WTC11 (cell line): ENCODE data around the gene FHOD1. TPM values are rescaled to one million over a fixed set of nuclear protein-coding genes. Genes with fewer than 3 reads are reported as not detected.

Experiments used
- ATAC-seq: fragments of 200-7000 bp; cut with Tn5 transposase; 2 replicates; pipeline ENCODE4 v1.10.0; 2021; ENCODE audit warnings: mild to moderate bottlenecking, moderate library complexity
- CTCF ChIA-PET: fragments of 300-600 bp; sonication (Branson Sonifier 250); formaldehyde crosslinking; loops from one replicate; lab custom pipeline; 2021; ENCODE audit warnings: antibody characterized with exemption; lab: Charles Lee
- POLR2A ChIA-PET: fragments of 350-600 bp; sonication (Branson Sonifier 250); formaldehyde crosslinking; loops from one replicate; lab custom pipeline; 2021; ENCODE audit warnings: antibody characterized with exemption; lab: Charles Lee
- DNase-seq: peaks from one replicate; pipeline ENCODE4 v3.0.0; 2021; ENCODE audit warnings: low spot score
- H3K27ac Mint-ChIP-seq: 2 replicates; pipeline ENCODE4 v1.8.0; 2021; ENCODE audit warnings: mixed read lengths
- H3K27me3 Mint-ChIP-seq: 2 replicates; pipeline ENCODE4 v1.8.0; 2021; ENCODE audit warnings: low read depth, mild to moderate bottlenecking, moderate library complexity, mixed read lengths
- H3K36me3 Mint-ChIP-seq: 2 replicates; pipeline ENCODE4 v1.8.0; 2021; ENCODE audit warnings: mixed read lengths
- H3K4me1 Mint-ChIP-seq: 2 replicates; pipeline ENCODE4 v1.8.0; 2022; ENCODE audit warnings: mixed read lengths
- H3K4me3 Mint-ChIP-seq: 2 replicates; pipeline ENCODE4 v1.8.0; 2021; ENCODE audit warnings: mild to moderate bottlenecking, moderate library complexity, mixed read lengths
- H3K9me3 Mint-ChIP-seq: 2 replicates; pipeline ENCODE4 v1.8.0; 2021; ENCODE audit warnings: mixed read lengths
- ATF3 ChIP-seq: sonication (generic); formaldehyde crosslinking; conservative IDR thresholded peaks from 2 replicates; pipeline ENCODE4 v1.8.1; 2022; ENCODE audit warnings: mild to moderate bottlenecking, missing genetic modification reagents
- ELF4 ChIP-seq: sonication (generic); formaldehyde crosslinking; IDR thresholded peaks from 2 replicates; pipeline ENCODE4 v1.8.1; 2022; ENCODE audit warnings: low read depth, mild to moderate bottlenecking, moderate library complexity, missing genetic modification reagents
- FOXK1 ChIP-seq: sonication (generic); formaldehyde crosslinking; IDR thresholded peaks from 2 replicates; pipeline ENCODE4 v1.8.0; 2022; ENCODE audit warnings: mild to moderate bottlenecking, moderate library complexity, missing genetic modification reagents
- GRHL2 ChIP-seq: fragments of 250-450 bp; sonication (Bioruptor Pico); IDR thresholded peaks from 2 replicates; pipeline ENCODE4 v1.8.0; 2022; ENCODE audit warnings: mild to moderate bottlenecking, moderate library complexity; ENCODE audit not compliant: insufficient replicate concordance, severe bottlenecking
- GTF2I ChIP-seq: fragments of 250-450 bp; sonication (Bioruptor Pico); conservative IDR thresholded peaks from 2 replicates; pipeline ENCODE4 v1.4.0; 2021; ENCODE audit warnings: mild to moderate bottlenecking
- KAT7 ChIP-seq: sonication (generic); formaldehyde crosslinking; IDR thresholded peaks from 2 replicates; pipeline ENCODE4 v1.8.1; 2023; ENCODE audit warnings: missing genetic modification reagents, mild to moderate bottlenecking, borderline replicate concordance
- NR1H2 ChIP-seq: sonication (generic); formaldehyde crosslinking; IDR thresholded peaks from 2 replicates; pipeline ENCODE4 v1.9.0; 2021; ENCODE audit warnings: mild to moderate bottlenecking, moderate library complexity, missing genetic modification reagents
- SMAD3 ChIP-seq: sonication (generic); formaldehyde crosslinking; IDR thresholded peaks from 2 replicates; pipeline ENCODE4 v1.8.0; 2022; ENCODE audit warnings: missing genetic modification reagents, mild to moderate bottlenecking, borderline replicate concordance
- total RNA-seq: library from RNA; stranded (reverse); gene quantifications from 3 replicates; pipeline ENCODE4 v1.2.3, GENCODE V29; 2021
- TF ChIP-seq, protein P1 (sequence below): sonication (generic); formaldehyde crosslinking; IDR thresholded peaks from 2 replicates; pipeline ENCODE4 v1.8.0; 2023; ENCODE audit warnings: mild to moderate bottlenecking, missing genetic modification reagents
- TF ChIP-seq, protein P2 (sequence below): sonication (generic); formaldehyde crosslinking; IDR thresholded peaks from 2 replicates; pipeline ENCODE4 v1.8.1; 2022; ENCODE audit warnings: low read depth, missing genetic modification reagents, borderline replicate concordance
- TF ChIP-seq, protein P3 (sequence below): sonication (generic); formaldehyde crosslinking; IDR thresholded peaks from 2 replicates; pipeline ENCODE4 v1.8.0; 2022; ENCODE audit warnings: missing genetic modification reagents
- TF ChIP-seq, protein P4 (sequence below): sonication (generic); formaldehyde crosslinking; IDR thresholded peaks from 2 replicates; pipeline ENCODE4 v1.8.1; 2022; ENCODE audit warnings: low read depth, mild to moderate bottlenecking, moderate library complexity, missing genetic modification reagents, borderline replicate concordance
- TF ChIP-seq, protein P5 (sequence below): fragments of 250-450 bp; sonication (Bioruptor Pico); IDR thresholded peaks from 2 replicates; pipeline ENCODE4 v1.9.0; 2021; ENCODE audit warnings: mild to moderate bottlenecking, borderline replicate concordance
- TF ChIP-seq, protein P6 (sequence below): sonication (generic); formaldehyde crosslinking; IDR thresholded peaks from 2 replicates; pipeline ENCODE4 v1.8.1; 2023; ENCODE audit warnings: mild to moderate bottlenecking, missing genetic modification reagents
- TF ChIP-seq, protein P7 (sequence below): sonication (generic); formaldehyde crosslinking; IDR thresholded peaks from 2 replicates; pipeline ENCODE4 v1.8.1; 2022; ENCODE audit warnings: mild to moderate bottlenecking, moderate library complexity, missing genetic modification reagents

Gene FHOD1
- total RNA-seq, 1 experiment from 2014 or later, result 81.3 TPM

DNA sequence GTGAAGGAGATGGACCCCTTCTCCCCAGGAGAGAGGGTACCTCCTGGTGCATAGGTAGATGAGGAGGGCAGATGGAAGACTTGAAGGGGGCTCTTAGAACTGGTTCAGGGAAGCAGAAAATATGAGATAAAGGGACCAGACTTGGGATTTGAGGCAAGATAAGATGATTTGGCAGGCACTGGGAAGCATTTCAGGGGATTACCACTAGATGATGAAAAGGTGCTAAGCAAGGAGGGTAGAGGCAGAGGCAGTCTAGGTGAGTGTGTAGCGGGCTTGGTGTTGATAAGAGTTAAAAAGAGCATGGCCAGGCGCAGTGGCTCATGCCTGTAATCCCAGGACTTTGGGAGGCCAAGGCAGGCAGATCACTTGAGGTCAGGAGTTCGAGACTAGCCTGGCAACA, 15.9 kb upstream of the FHOD1 start:
- DNase-seq, result no peak
- no peaks in the 10 kb centered on the region for H3K9me3 Mint-ChIP-seq
- no peak overlapping the region for H3K4me3 Mint-ChIP-seq
- ATAC-seq, result no peak
- peaks cover 4% of the 10 kb centered on the region; the same call in 1 of the 2 replicates for H3K4me1 Mint-ChIP-seq
- TF ChIP-seq, protein P1, sequence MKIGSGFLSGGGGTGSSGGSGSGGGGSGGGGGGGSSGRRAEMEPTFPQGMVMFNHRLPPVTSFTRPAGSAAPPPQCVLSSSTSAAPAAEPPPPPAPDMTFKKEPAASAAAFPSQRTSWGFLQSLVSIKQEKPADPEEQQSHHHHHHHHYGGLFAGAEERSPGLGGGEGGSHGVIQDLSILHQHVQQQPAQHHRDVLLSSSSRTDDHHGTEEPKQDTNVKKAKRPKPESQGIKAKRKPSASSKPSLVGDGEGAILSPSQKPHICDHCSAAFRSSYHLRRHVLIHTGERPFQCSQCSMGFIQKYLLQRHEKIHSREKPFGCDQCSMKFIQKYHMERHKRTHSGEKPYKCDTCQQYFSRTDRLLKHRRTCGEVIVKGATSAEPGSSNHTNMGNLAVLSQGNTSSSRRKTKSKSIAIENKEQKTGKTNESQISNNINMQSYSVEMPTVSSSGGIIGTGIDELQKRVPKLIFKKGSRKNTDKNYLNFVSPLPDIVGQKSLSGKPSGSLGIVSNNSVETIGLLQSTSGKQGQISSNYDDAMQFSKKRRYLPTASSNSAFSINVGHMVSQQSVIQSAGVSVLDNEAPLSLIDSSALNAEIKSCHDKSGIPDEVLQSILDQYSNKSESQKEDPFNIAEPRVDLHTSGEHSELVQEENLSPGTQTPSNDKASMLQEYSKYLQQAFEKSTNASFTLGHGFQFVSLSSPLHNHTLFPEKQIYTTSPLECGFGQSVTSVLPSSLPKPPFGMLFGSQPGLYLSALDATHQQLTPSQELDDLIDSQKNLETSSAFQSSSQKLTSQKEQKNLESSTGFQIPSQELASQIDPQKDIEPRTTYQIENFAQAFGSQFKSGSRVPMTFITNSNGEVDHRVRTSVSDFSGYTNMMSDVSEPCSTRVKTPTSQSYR, result no peak
- TF ChIP-seq, protein P2, sequence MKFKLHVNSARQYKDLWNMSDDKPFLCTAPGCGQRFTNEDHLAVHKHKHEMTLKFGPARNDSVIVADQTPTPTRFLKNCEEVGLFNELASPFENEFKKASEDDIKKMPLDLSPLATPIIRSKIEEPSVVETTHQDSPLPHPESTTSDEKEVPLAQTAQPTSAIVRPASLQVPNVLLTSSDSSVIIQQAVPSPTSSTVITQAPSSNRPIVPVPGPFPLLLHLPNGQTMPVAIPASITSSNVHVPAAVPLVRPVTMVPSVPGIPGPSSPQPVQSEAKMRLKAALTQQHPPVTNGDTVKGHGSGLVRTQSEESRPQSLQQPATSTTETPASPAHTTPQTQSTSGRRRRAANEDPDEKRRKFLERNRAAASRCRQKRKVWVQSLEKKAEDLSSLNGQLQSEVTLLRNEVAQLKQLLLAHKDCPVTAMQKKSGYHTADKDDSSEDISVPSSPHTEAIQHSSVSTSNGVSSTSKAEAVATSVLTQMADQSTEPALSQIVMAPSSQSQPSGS (CRISPR knock-in tag), result no peak
- TF ChIP-seq SMAD3 (CRISPR knock-in tag) (no peak), GRHL2 (CRISPR knock-in tag) (no peak), NR1H2 (CRISPR knock-in tag) (no peak), ATF3 (CRISPR knock-in tag) (no peak), ELF4 (no peak), FOXK1 (CRISPR knock-in tag) (no peak), KAT7 (CRISPR knock-in tag) (no peak), GTF2I (CRISPR knock-in tag) (no peak)
- TF ChIP-seq, protein P3, sequence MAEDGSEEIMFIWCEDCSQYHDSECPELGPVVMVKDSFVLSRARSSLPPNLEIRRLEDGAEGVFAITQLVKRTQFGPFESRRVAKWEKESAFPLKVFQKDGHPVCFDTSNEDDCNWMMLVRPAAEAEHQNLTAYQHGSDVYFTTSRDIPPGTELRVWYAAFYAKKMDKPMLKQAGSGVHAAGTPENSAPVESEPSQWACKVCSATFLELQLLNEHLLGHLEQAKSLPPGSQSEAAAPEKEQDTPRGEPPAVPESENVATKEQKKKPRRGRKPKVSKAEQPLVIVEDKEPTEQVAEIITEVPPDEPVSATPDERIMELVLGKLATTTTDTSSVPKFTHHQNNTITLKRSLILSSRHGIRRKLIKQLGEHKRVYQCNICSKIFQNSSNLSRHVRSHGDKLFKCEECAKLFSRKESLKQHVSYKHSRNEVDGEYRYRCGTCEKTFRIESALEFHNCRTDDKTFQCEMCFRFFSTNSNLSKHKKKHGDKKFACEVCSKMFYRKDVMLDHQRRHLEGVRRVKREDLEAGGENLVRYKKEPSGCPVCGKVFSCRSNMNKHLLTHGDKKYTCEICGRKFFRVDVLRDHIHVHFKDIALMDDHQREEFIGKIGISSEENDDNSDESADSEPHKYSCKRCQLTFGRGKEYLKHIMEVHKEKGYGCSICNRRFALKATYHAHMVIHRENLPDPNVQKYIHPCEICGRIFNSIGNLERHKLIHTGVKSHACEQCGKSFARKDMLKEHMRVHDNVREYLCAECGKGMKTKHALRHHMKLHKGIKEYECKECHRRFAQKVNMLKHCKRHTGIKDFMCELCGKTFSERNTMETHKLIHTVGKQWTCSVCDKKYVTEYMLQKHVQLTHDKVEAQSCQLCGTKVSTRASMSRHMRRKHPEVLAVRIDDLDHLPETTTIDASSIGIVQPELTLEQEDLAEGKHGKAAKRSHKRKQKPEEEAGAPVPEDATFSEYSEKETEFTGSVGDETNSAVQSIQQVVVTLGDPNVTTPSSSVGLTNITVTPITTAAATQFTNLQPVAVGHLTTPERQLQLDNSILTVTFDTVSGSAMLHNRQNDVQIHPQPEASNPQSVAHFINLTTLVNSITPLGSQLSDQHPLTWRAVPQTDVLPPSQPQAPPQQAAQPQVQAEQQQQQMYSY, result no peak
- TF ChIP-seq, protein P4, sequence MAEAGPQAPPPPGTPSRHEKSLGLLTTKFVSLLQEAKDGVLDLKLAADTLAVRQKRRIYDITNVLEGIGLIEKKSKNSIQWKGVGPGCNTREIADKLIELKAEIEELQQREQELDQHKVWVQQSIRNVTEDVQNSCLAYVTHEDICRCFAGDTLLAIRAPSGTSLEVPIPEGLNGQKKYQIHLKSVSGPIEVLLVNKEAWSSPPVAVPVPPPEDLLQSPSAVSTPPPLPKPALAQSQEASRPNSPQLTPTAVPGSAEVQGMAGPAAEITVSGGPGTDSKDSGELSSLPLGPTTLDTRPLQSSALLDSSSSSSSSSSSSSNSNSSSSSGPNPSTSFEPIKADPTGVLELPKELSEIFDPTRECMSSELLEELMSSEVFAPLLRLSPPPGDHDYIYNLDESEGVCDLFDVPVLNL (CRISPR knock-in tag), result no peak
- TF ChIP-seq, protein P5, sequence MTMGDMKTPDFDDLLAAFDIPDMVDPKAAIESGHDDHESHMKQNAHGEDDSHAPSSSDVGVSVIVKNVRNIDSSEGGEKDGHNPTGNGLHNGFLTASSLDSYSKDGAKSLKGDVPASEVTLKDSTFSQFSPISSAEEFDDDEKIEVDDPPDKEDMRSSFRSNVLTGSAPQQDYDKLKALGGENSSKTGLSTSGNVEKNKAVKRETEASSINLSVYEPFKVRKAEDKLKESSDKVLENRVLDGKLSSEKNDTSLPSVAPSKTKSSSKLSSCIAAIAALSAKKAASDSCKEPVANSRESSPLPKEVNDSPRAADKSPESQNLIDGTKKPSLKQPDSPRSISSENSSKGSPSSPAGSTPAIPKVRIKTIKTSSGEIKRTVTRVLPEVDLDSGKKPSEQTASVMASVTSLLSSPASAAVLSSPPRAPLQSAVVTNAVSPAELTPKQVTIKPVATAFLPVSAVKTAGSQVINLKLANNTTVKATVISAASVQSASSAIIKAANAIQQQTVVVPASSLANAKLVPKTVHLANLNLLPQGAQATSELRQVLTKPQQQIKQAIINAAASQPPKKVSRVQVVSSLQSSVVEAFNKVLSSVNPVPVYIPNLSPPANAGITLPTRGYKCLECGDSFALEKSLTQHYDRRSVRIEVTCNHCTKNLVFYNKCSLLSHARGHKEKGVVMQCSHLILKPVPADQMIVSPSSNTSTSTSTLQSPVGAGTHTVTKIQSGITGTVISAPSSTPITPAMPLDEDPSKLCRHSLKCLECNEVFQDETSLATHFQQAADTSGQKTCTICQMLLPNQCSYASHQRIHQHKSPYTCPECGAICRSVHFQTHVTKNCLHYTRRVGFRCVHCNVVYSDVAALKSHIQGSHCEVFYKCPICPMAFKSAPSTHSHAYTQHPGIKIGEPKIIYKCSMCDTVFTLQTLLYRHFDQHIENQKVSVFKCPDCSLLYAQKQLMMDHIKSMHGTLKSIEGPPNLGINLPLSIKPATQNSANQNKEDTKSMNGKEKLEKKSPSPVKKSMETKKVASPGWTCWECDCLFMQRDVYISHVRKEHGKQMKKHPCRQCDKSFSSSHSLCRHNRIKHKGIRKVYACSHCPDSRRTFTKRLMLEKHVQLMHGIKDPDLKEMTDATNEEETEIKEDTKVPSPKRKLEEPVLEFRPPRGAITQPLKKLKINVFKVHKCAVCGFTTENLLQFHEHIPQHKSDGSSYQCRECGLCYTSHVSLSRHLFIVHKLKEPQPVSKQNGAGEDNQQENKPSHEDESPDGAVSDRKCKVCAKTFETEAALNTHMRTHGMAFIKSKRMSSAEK (CRISPR knock-in tag), result no peak
- TF ChIP-seq, protein P6, sequence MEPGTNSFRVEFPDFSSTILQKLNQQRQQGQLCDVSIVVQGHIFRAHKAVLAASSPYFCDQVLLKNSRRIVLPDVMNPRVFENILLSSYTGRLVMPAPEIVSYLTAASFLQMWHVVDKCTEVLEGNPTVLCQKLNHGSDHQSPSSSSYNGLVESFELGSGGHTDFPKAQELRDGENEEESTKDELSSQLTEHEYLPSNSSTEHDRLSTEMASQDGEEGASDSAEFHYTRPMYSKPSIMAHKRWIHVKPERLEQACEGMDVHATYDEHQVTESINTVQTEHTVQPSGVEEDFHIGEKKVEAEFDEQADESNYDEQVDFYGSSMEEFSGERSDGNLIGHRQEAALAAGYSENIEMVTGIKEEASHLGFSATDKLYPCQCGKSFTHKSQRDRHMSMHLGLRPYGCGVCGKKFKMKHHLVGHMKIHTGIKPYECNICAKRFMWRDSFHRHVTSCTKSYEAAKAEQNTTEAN, result no peak
- TF ChIP-seq, protein P7, sequence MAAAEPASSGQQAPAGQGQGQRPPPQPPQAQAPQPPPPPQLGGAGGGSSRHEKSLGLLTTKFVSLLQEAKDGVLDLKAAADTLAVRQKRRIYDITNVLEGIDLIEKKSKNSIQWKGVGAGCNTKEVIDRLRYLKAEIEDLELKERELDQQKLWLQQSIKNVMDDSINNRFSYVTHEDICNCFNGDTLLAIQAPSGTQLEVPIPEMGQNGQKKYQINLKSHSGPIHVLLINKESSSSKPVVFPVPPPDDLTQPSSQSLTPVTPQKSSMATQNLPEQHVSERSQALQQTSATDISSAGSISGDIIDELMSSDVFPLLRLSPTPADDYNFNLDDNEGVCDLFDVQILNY (CRISPR knock-in tag), result no peak
- TF ChIP-seq, all 79 proteins: peak for 0
- no peak overlapping the region for H3K27ac Mint-ChIP-seq
- no peaks in the 10 kb centered on the region; the same call in 1 of the 2 replicates for H3K27me3 Mint-ChIP-seq
- CTCF ChIA-PET, result interaction anchor here (0.8 to 5.3 kb wide), 6 partner anchors 22 to 165 kb away, joined by 3 to 34 read pairs (median 6); no protein-coding TSS in a partner anchor
- no peaks in the 10 kb centered on the region for H3K36me3 Mint-ChIP-seq
- POLR2A ChIA-PET, result no interaction called here
